Astrocyte (in vitro differentiated cells and primary cell): Measurements from ENCODE around the gene SLC26A6.

Experiments used
- CTCF ChIP-seq: IDR thresholded peaks from 2 replicates; pipeline ENCODE4 v1.5.1; 2011; ENCODE audit warnings: low read depth, mild to moderate bottlenecking, inconsistent platforms, low read length, moderate library complexity; ENCODE audit not compliant: insufficient read depth
- EZH2 ChIP-seq: IDR thresholded peaks from 2 replicates; pipeline ENCODE4 v1.6.1; 2012; ENCODE audit warnings: mild to moderate bottlenecking, low read length, inconsistent platforms; ENCODE audit not compliant: insufficient read depth

DNA sequence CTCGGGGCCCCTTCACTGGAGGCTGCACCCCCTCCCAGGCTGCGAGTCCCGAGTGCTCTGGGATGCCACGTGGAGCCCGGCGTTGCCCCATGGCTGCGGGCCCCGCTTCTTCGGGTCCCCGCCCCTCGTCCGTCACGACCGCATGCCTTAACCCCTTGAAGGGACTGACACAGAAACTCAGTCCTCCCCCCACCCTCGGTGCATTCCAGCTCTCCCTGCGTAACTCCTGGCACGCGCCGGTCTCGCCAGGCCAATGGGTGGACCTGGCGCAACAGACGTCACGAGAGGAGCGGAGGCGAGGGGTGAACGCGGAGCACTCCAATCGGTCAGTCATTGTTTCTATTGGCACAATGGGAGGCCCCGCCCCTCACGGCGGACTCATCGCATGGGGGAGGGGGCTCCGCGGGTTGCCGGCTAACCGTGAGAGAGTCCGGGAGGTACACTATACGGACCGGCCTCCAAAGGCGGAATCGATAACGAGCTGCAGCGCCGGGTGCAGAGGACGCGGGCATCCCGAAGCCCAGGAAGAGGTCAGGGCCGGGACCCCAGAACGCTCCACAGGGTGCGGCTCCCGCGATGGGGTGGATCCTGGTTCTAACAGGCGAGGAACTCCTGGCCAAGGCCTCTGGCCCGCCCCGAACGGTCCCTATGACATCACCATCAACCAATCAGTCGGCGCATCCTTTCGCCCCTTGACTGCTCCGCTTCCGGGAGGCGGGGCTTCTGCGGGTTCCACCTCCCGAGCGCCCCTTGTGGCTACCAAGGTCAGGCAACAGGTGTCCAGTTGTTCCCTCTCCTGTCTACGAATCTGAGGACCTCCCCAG is 28.4 kb upstream of the SLC26A6 start:
- peak; percentile 67 for TF ChIP-seq CTCF
- TF ChIP-seq EZH2 = no peak
